BE2C (cell line): ENCODE measurements around the gene OTOP2.

Experiments
- DNase-seq: peaks from one replicate; pipeline ENCODE4 v3.0.0-alpha.2; 2020
- H3K27me3 ChIP-seq: fragments of 250-450 bp; sonication (Bioruptor Pico); 2 replicates; pipeline ENCODE4 v1.5.1; 2020; ENCODE audit warnings: mild to moderate bottlenecking
- H3K36me3 ChIP-seq: fragments of 250-450 bp; sonication (Bioruptor Pico); 2 replicates; pipeline ENCODE4 v1.5.1; 2020; ENCODE audit warnings: mild to moderate bottlenecking
- H3K4me1 ChIP-seq: fragments of 250-450 bp; sonication (Bioruptor Pico); 2 replicates; pipeline ENCODE4 v1.5.1; 2020
- H3K4me3 ChIP-seq: 2 replicates; pipeline ENCODE4 v1.5.1; 2011; ENCODE audit warnings: low read depth, low read length
- H3K9me3 ChIP-seq: fragments of 250-450 bp; sonication (Bioruptor Pico); 2 replicates; pipeline ENCODE4 v1.5.1; 2020
- TF ChIP-seq, protein P1 (sequence below): IDR thresholded peaks from 2 replicates; pipeline ENCODE4 v1.5.1; 2012; ENCODE audit warnings: mild to moderate bottlenecking, low read depth, low read length

Gene OTOP2

DNA sequence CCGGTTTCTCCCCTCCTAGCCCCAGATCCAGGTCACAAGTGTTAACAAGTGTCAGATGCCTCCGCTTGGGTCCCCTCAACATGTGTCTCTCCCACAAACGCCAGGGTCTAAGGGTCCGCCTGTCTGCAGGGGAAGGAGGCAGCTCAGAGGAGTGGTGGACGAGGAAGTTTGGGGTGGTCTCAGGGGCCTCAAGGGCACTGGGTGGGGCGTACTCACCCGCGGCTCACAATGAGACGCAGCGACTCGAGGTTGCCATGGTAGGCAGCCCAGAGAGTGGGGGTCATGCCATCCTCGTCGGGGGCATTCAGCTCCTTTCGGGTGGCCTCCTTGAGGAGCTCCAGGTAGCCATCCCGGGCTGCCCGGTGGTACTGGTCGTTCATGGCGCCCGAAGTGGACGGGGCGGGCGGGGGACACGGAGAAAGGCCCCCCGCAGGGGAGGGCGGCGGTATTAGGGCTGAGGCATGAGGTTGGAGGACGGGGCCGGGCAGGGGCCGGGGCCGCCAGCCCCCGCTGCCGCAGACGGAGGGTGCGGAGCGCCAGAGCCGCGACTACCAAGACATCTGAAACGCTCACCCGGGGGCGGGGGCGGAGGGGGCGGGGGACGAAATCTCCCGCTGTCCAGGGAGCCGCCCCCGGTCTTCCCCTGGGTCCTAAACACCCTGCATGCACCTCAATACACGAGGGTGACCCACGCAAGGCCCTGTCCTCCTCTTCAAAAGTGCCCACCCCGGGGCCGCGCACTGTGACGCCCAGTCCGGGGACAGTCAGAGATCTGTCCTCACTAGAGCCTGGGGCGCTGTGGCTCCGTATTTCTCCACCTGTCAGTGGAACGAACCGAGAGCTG lies 1.2 kb upstream of the OTOP2 start, which contains the start of gene USH1G:
USH1G (minus strand) TSS at position 562 of the 844 bp plus-strand sequence; CDS start at position 380, 182 bp downstream.
- Histone ChIP-seq H3K36me3 (no peaks in the 10 kb centered on the region), H3K4me3 (no peak within 1 kb of the TSS), H3K27me3 (peaks cover 52% of the 10 kb centered on the region), H3K4me1 (no peaks in the 10 kb centered on the region), H3K9me3 (no peaks in the 10 kb centered on the region)
- no peak for DNase-seq
- TF ChIP-seq, protein P1, sequence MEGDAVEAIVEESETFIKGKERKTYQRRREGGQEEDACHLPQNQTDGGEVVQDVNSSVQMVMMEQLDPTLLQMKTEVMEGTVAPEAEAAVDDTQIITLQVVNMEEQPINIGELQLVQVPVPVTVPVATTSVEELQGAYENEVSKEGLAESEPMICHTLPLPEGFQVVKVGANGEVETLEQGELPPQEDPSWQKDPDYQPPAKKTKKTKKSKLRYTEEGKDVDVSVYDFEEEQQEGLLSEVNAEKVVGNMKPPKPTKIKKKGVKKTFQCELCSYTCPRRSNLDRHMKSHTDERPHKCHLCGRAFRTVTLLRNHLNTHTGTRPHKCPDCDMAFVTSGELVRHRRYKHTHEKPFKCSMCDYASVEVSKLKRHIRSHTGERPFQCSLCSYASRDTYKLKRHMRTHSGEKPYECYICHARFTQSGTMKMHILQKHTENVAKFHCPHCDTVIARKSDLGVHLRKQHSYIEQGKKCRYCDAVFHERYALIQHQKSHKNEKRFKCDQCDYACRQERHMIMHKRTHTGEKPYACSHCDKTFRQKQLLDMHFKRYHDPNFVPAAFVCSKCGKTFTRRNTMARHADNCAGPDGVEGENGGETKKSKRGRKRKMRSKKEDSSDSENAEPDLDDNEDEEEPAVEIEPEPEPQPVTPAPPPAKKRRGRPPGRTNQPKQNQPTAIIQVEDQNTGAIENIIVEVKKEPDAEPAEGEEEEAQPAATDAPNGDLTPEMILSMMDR = no peak

DNA sequence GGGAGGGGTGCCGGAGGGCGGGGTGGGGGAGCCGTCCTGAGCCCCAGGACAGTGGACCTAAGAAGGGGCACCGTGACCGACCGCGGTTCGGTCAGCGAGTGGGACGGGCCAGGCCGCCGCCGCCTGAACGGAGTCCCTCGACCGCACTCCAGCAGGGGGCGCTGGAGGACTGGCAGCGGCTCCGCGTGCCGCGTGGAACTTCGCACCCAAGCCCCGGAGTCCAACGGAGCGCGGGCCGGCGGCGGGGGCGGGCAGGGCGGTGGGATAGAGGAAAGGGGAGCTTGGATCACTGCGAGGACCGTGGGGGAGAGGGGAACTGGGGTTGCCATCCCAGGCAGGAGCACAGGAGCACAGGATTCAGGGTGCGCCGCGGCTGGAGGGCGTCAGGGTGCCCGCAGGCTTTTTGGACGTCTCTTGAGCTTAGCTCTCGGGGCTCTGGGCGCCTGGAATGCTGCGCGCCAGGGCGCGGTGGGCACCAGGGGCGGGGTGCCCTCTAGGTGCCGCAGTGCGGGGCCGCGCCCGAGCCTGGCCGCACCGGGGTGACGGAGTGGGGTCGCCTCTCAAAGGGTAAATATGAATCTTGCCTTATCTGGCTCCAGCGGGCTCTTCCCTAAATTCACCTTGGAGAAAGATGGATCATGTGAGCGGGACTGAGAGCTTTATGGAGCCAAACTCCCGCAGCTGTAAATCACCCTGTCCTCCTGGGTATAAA lies 379 bp upstream of the OTOP2 start:
- peak; percentile 82 for DNase-seq
- peaks cover 52% of the 10 kb centered on the region for H3K27me3 ChIP-seq
- H3K36me3 ChIP-seq = no peaks in the 10 kb centered on the region

DNA sequence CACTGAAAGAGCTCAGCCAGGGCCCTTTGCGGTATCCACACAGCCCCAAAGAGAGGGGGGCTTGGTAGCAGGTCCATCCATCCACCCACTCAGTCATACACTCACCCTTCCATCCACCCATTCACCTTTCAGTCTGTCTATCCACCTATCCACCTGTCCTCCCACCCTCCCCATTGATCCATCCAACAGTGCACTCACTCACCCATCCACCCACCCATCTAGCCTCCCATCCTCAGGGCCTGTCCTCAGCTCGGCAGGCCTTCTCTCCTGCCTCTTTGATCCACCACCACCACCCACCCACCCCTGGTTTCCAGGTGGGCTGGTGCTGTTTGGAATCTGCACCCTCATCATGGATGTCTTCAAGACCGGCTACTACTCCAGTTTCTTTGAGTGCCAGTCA lies 1.2 kb downstream of the OTOP2 start:
- Histone ChIP-seq H3K27me3 (peaks cover 52% of the 10 kb centered on the region), H3K4me3 (no peak overlapping the region), H3K4me1 (no peaks in the 10 kb centered on the region), H3K36me3 (no peaks in the 10 kb centered on the region), H3K9me3 (no peaks in the 10 kb centered on the region)
- DNase-seq = no peak
- TF ChIP-seq, protein P1 = no peak

More for the DNA sequence above, 379 bp upstream of the OTOP2 start:
- Histone ChIP-seq H3K4me3 (no peak overlapping the region), H3K4me1 (no peaks in the 10 kb centered on the region), H3K9me3 (no peaks in the 10 kb centered on the region)
- TF ChIP-seq, protein P1 = peak; percentile 64

DNA sequence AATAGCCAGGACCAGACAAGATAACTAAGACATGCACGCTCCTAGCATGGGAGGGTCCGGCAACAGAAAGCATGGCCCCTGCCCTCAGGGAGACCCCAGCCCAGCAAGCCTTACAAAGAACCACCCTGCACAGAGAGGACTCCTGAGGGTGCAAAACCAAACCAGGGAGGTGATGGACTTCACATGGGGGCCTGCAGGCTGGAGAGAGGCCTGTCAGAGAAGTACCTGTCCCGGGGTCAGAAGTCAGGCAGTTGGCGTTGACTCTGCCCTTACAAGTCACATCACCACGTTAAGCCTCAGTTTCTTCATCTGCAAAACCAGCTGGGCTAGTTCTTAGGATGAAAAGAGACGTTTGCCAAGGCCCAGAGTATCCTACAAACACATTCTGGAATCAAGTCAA lies 4.7 kb downstream of the OTOP2 start:
- no peaks in the 10 kb centered on the region for H3K36me3 ChIP-seq
- TF ChIP-seq, protein P1 = no peak
- no peaks in the 10 kb centered on the region for H3K9me3 ChIP-seq
- no peak overlapping the region for H3K4me3 ChIP-seq
- no peaks in the 10 kb centered on the region for H3K4me1 ChIP-seq
- peaks cover 38% of the 10 kb centered on the region for H3K27me3 ChIP-seq
- DNase-seq = no peak

DNA sequence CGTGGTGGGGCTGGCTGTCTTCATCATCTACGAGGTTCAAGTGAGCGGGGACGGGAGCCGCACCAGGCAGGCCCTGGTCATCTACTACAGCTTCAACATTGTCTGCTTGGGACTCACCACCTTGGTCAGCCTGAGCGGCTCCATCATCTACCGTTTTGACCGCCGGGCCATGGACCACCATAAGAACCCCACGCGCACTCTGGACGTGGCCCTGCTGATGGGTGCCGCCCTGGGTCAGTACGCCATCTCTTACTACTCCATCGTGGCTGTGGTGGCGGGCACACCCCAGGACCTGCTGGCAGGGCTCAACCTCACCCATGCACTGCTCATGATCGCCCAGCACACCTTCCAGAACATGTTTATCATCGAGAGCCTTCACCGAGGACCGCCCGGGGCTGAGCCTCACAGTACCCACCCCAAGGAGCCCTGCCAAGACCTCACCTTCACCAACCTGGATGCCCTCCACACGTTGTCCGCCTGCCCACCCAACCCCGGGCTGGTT lies 6.5 kb downstream of the OTOP2 start:
- H3K27me3 ChIP-seq = peaks cover 33% of the 10 kb centered on the region

More for the DNA sequence above, 6.5 kb downstream of the OTOP2 start:
- Histone ChIP-seq H3K4me1 (no peaks in the 10 kb centered on the region), H3K4me3 (no peak overlapping the region), H3K36me3 (no peaks in the 10 kb centered on the region), H3K9me3 (no peaks in the 10 kb centered on the region)
- no peak for DNase-seq
- TF ChIP-seq, protein P1 = no peak
